Measurements from ENCODE around the gene GTF2A1L.
"Not testable (repeated sequence)": the region's sequence is repeated elsewhere in the genome, so short reads cannot be mapped to it uniquely, and the experiment has no call there.

The GTF2A1L gene, protein sequence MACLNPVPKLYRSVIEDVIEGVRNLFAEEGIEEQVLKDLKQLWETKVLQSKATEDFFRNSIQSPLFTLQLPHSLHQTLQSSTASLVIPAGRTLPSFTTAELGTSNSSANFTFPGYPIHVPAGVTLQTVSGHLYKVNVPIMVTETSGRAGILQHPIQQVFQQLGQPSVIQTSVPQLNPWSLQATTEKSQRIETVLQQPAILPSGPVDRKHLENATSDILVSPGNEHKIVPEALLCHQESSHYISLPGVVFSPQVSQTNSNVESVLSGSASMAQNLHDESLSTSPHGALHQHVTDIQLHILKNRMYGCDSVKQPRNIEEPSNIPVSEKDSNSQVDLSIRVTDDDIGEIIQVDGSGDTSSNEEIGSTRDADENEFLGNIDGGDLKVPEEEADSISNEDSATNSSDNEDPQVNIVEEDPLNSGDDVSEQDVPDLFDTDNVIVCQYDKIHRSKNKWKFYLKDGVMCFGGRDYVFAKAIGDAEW

DNA sequence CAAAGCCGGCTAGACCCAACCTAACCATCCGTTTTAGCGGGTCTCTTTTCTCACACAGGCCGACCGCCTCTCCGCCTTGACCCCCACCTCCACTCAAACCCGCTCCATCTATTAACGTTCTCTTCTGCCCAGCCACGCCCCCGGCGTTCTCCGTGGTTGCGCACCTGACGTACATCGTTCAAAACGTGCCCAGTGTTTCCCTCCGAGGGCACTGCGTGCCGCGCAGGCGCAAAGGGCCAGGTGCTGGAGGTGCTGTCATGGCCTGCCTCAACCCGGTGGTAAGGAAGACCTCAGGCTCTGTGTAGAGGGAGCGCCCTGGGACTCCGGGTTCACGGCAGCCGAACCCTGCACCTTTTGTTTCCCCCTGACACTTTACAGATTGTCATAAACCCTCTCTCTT lies at the start of gene GTF2A1L:
Gene GTF2A1L, plus strand, starts transcription at position 239 of the 400 bp plus-strand sequence. Its CDS starts 19 bp downstream, at position 258.
- no peak for DNase-seq

DNA sequence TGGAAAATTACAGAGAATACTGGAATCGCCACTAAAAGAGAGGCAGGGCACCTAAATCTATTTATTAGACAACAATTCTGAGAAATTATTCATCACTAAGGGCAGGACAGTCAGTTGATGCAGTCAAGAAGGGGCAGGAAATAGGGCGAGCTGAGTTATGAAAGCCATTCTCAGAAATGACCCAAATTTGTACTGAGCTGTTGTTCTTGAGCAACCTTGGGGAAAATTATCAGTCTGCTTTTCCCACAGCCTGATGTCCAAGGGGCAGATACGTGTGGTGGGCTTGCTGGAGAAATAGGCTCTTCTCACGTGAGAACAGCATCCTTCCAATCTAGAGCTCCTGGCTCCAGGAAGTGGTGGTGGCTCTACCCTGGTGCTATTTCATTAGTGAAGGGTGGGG lies 49.1 kb upstream of the GTF2A1L start:
- no peak for DNase-seq

DNA sequence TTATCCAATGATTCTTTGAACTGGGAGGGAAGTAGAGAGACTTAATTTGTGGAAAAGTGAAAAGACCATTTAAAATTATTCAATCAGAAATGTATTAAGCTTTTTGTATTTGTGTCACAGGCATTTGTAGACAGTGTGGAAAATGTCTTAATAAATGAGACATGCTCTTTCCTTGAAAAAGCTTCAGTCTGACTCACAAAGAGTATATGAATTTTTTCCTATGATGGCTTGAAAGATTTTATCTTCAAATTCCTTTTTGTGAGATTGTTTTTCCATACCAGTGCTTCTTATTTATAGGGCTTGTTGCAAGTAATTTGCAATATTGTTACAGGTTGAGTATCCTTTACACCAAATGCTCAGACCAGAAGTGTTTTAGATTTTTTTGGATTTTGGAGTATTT lies 48.2 kb upstream of the GTF2A1L start:
- DNase-seq: no peak

DNA sequence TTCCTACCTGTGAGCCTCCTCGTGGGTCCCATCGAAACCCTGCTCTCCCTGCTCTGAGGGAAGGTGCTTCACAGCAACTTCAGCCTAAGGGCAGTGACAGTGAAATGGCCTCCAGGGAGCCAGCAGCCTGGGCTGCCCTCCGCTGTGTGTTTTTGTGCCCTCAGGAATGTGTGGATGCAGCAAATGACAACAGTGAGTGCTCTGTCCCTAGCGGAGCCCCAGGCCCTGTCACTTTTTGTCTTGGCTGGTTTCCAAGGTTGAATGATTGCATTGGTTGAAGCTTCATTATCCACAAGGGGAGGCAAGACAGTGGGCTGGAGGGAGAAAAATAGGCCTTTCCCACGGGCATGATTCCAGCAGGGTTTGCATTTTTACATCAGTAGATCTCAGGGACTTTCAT lies 44.8 kb upstream of the GTF2A1L start:
- no peak for DNase-seq

DNA sequence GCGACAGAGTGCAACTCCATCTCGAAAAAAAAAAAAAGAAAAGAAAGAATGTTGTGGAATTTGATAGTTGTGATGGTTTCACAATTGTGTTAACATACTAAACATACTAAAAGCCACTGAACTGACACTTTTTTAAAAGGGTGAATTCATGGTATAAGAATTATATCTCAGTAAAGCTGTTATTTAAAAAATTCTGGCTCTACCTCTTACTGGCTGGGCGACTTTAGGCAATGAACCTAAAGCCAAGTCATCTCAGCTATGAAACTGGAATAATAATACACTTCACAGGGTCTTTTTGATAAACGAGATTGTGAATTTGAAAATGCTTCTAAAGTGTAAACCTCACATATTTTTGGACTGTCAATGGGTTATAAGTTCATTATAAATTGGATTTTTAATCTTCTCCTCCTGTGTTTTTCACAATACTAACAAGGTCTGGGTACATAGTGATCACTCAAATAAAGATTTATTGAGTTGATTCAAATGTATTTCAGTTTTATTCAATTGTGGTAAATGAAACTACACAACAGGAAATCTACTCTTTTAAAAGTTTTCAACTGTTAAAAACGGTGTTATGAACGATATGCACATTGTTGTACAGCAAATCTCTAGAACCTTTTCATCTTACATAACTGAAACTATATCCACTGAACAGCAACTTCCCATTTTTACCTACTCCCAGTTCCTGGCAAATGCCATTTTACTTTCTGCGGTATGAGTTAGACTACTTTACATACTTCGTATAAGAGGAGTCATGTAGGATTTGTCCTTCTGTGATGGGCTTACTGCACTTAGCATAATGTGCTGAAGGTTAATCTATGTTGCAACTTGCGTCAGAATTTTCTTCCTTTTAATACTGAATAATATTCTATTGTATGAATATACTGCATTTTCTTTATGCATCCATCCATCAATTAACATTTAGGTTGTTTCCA lies 43.0 kb upstream of the GTF2A1L start:
- no peak for DNase-seq

DNA sequence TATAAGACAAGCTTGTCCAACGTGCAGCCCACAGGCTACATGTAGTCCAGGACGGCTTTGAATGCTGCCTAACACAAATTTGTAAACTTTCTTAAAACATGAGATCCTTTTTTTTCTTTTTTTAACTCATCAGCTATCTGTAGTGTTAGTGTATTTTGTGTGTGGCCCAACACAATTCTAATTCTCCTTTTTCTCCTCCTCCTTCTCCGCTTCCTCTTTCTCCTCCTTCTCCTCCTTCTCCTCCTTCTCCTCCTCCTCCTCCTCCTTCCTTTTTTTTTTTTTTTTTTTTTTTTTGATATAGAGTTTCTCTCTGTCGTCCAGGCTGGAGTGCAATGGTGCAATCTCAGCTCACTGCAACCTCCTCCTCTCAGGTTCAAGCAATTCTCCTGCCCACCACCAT lies 39.3 kb upstream of the GTF2A1L start:
- no peak for DNase-seq

DNA sequence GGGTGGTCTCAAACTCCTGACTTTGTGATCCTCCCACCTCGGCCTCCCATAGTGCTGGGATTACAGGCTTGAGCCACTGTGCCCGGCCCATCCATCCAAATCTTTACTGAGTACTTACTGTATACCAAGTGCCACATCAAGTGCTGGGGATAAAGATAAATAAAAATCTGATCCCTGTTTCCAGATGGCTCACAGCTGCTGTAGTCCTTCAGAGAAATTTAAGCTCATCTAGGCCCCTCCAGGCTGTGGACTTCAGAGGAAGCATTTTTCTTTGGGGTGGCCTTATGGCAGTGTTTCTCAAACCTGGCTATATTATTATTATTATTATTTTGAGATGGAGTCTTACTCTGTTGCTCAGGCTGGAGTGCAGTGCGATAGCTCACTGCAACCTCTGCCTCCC lies 33.7 kb upstream of the GTF2A1L start:
- no peak for DNase-seq

DNA sequence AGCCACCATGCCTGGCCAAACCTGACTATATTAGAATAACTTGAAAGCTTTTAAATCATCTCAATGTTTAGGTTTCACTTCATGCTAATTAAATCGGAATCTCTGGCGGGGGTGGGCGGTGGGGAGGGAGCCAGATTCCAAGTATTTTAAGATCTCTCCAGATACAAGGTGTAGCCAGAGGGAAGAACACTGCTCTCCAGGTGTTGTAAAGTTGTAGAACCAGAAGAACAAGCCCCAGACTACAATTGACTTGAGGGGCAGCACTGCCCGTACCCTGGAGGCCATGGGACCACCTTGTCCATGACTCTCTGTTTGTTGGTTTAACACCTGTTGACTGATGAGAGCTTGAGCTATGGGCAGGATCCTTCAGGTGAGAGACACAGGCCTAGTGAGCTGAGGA lies 33.1 kb upstream of the GTF2A1L start:
- DNase-seq: no peak

DNA sequence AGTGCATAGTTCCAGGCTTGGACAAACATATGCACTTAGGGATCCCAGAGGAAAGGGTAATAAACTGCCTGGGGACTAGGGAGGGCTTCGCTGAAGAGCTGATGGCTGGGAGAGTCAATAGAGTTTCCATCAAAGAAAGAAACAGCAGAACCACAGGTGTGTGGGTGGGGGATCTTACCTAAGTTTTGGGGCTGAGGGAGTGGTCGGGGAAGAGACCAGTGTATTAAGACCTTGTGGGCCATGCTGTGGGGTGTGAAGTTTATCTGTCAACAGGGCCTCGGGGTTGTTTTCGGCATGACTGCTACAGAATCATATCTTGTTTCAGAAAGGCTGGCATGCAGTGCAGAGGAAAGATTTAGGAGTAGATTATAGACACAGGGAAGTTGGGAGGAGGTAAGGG lies 31.2 kb upstream of the GTF2A1L start:
- no peak for DNase-seq

DNA sequence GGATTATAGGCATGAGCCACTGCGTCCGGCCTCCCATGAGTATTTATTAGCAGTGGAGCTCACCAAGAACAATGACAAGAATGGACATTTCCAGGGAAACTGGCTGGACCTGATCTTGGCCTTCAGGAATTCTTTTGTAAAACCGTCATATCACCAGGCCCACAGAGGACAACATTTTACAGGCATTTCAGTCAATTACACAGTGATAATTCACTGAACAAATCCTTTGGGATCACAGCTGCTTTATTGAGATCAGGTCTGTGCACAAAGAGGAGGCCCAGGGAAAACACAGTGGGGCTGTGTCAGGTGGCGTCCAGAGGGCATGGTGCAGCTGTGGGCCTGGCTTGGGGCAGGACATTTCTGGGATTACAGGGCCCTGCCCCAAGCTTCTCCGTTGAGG lies 30.1 kb upstream of the GTF2A1L start:
- DNase-seq: no peak

DNA sequence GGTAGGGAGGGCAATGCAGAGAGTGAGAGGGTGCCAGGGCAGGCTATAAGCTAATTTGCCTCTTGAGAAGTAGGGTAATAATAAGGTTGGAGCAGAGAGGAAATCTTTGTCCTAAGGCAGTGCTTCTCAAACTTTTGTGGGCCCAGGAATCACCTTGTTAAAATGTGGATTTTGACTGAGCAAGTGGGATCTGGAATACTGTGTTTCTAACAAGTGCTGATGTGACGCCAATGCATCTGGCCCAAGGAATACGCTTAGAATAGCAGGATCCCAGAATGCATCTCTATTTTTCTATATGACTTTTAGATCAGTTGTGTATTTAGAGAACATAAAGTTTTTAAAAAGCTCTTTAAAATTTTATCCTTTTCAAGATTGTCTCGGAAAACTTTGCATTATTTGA lies 29.7 kb upstream of the GTF2A1L start:
- no peak for DNase-seq

DNA sequence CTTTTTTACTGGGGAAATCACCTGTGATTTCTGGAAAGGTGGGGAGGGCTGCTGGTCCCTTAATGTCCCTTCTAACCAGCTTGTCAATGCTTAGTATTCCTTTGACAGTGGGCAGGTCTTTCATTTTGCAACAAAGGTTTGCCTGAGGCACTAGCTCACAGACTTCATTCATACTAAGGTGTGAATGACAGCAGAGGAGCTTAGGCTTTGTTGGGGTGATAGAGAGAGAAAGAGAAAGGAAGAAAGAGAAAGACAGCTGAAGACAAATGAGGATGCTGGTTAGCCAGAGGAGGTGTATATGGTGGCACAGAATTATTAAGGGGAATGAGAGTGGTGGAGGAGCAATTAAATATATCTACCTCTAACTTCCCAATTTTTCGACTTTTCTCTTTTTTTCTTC lies 28.9 kb upstream of the GTF2A1L start:
- DNase-seq: no peak

DNA sequence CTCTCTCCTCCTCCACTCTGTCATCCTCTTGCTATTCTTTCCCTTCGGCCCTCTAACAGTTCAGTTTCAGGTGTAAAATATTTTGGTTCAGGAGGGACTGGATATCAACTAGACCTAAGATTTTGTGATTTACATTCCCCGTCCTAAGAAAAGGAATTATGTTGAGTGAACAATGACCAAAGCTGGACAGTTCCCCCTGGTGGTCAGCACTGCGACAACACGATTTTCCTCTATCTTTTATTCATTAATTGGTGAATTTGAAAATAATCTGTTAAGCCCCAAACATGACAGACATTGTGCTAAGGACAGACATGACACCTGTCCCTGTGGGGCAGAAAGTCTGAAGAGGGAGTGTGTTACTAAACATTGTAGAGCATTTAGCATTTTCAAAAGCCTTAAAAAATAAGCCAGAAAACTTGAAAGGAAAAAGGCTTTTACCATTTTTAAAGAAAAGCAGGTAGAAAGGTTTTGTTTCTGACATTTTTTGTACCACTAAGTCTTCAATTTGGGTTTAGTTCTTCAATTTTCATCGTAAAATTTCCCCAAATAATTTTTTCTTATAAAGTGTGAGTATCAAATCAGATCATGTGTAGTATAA lies 28.4 kb upstream of the GTF2A1L start:
- no peak for DNase-seq

DNA sequence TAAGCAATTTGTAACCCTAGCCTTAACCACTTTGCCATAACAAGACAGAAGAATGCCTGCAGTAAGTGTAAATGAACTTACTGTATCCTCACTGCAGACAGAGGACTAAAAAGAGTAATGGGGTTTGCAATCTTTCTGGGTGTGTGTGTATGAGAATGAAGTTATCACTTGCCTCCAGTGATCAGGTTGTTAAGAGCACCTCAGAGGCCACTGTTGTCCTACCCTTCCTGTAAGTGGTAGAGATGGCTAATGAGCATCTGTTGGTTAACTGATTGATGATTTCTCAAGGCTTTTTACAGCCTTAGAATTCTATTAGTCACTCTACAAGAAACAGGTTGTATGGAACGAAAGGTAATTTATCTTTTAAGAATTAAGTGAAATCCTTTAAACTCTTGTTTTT lies 27.6 kb upstream of the GTF2A1L start:
- DNase-seq: no peak

DNA sequence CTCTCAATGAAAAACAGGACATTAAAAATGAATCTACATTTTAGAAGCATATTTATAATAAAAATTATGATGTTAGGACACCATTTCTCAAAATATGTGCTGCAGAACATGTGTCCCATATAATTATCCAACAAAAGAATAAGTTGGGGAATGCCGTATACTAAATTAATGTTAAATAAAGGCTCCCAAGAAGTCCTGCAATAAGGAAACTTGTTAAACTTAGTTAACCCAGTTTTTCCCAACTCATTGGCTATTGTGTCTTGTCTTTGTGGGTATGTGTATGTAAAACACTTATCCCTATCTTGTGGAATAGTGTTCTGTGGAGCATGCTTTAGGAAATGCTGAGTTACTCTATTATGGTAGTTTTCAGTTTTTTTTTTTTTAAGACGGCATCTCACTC lies 25.6 kb upstream of the GTF2A1L start:
- no peak for DNase-seq

DNA sequence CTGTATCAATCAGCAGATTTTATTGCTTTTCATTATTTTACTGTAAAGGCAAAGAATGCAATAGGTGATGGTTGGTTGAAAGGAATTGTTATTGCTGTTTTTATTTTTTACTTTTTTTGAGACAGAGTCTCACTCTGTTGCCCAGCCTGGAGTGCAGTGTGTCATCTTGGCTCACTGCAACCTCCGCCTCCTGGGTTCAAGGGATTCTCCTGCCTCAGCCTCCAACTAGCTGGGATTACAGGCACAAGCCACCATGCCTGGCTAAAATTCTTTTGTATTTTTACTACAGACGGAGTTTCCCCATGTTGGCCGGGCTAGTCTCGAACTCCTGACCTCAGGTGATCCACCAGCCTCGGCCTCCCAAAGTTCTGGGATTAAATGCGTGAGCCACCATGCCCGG lies 20.9 kb upstream of the GTF2A1L start:
- DNase-seq: not testable (repeated sequence)

DNA sequence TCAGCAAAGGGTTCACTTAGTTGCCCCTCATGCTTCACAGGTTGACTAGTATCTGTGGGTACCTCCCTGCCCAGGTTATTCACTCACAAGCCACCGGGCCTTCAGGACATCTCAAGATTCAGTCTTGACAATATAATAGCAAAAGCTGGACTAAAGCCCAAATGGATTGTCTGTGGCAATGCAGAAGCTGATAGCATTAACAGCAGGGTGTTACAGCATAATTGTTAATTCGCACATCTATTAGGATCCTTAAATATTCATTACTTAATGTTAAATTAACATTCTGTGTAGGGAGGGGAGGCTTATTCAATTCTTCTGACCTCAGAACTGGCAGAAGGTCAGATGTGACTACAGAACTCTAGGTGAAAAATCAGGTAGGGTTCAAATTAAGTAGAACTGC lies 20.2 kb upstream of the GTF2A1L start:
- DNase-seq: no peak

DNA sequence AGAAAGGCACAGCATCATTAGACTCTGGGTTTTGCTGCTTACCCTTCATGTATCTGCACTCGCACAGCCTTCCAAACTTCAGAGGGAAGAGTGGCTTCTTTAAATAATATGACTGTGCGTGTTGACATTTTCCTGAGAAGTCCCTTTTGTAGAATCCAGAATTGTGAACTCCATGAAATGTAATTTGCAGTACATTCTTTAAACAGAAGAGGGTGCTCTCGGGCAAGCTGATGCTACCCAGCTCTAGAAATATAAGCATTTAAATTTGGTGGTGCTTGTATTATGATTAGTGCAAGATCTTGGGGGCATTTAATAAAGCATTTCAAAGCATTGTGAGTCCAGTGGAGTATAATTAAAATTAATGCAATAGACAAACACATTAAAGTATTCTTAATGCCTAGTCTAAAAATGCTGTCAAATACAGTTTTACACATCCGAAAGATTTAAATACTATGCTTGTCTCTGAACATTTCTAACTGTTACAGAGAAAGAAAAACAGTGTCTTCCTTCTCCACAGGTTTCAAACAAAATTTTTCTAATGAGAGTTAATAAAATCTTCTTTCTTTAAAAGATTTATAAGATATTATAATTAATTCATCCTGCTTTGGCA lies 17.3 kb upstream of the GTF2A1L start:
- DNase-seq: no peak

DNA sequence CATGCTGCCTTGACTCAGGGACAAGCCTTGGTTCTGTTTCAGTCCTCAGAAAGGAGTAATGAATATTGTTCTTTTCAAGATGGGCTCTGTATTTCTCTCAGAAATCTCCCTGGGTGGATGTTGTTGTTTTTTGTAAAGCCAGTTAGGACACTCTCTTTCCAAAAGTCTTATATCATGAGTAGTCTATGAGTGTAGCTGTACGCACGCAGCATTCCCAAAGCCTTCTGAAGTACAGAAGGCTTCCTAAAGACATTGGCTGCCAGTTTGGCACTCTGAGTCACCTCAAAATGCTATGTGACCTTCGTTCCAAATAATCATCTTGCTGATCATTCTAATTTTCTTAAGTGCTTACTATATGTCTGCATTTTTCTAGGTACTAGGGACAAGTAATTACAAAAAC lies 16.7 kb upstream of the GTF2A1L start:
- no peak for DNase-seq

DNA sequence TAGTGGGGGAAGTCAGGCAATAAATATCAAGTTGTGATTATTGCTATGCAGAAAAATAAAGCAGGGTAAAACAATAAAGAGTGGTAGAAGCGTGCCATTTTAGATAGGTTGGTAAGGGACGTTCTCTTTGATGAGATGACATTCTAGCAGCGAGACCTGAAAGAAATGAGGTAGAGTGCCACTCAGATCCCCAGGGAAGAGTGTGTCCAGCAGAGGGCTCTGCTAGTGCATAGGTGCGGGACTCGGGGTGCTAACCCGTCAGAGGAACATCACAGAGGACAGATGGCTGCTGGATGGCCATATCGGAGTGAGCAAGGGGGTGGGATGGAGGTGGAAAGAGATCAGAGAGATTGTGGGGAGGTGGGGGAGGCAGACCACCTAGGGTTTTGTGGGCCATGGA lies 16.3 kb upstream of the GTF2A1L start:
- DNase-seq: no peak

DNA sequence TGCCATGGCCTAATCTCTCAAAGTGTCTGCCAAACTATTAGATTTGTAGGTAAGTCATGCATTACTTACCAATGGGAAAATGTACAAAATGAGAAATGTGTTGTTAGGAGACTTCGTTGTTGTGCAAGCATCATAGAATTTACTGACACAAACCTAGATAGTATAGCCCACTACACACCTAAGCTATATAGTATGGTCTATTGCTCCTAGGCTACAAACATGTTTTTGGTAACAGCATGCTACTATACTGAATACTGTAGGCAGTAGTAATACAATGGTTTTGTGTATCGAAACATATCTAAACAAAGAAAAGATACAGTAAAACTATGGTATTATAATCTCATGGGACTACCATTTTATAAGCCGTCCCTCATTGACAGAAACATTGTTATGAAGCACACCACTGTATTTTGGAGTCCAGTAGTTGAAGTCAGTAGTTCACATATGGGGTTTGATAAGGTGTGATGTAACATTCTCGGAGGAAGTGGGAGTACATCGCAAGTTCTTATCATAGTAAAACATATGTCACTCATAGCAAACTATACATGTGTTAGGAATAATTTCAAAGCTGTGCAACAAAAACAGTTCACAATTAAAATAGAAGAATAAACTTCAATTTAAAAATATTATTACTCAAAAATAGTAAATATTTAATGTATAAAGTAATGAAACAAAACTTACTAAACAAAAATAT lies 12.0 kb upstream of the GTF2A1L start:
- DNase-seq: no peak

DNA sequence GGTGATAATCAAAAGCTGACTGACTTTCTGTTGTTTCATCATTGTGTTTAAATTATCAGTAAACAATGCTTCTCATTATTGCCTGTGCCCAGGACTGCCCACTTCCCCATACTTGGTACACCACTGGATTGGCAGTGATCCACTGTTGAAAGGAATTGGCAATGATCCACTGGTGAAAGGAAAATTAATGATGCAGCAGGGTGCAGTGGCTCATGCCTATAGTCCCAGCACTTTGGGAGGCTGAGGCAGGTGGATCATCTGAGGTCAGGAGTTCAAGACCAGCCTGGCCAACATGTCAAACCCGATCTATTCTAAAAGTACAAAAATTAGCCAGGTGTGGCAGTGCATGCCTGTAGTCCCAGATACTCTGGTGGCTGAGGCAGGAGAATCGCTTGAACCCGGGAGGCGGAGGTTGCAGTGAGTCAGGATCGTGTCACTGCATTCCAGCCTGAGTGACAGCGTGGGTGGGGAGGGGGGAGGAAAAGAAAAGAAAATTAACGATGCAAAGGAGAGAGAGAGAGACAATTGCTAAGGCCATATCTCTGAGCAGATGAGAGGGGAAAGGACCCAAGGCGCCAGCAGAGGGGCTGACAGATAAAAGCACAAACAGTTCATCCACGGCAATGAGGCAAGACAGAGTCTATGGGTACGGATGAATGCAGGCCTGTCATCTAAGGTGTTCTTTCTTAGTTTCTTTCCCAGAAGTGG lies 10.2 kb upstream of the GTF2A1L start:
- no peak for DNase-seq
